ENCODE results near the gene VPS54.

DNA sequence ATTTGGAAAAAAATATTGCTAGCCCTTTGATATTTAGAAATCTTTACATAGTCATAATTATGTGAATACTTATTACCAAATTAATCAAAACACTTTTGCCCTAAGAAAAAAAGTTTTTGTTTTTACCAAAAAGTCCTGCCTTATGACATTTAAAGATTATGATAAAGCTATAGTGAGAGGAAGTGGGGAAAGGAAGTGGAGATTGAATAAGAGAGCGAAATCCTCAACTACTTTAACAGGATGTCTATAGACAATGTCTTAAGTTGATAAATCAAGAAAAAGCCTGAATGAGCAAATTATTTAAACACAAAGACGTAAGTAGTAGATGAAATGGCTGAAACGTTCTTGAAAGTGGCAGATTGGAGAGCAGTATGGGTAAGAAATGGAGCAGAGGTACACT lies 20.9 kb upstream of the VPS54 start:
- TF ChIP-seq POLR2A (IDR thresholded peaks at IDR 0.05), result no peak
- TF ChIP-seq, protein P1, sequence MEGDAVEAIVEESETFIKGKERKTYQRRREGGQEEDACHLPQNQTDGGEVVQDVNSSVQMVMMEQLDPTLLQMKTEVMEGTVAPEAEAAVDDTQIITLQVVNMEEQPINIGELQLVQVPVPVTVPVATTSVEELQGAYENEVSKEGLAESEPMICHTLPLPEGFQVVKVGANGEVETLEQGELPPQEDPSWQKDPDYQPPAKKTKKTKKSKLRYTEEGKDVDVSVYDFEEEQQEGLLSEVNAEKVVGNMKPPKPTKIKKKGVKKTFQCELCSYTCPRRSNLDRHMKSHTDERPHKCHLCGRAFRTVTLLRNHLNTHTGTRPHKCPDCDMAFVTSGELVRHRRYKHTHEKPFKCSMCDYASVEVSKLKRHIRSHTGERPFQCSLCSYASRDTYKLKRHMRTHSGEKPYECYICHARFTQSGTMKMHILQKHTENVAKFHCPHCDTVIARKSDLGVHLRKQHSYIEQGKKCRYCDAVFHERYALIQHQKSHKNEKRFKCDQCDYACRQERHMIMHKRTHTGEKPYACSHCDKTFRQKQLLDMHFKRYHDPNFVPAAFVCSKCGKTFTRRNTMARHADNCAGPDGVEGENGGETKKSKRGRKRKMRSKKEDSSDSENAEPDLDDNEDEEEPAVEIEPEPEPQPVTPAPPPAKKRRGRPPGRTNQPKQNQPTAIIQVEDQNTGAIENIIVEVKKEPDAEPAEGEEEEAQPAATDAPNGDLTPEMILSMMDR (IDR thresholded peaks at IDR 0.05), result no peak

All from vagina (tissue), 2 donors.